ENCODE results near the gene MT1F. TPM values are rescaled to one million over a fixed set of nuclear protein-coding genes. Genes with fewer than 3 reads are reported as not detected.

The MT1F gene
- total RNA-seq, 2 donors from 2014 or later, result 3.1 to 3.9 TPM

- Histone ChIP-seq H3K36me3 (no peaks in the 10 kb centered on the region), H3K27me3 (replicated peaks; ENCODE audit: insufficient read depth) (no peaks in the 10 kb centered on the region), H3K4me3 (no peak overlapping the region), H3K9me3 (no peaks in the 10 kb centered on the region), H3K27ac (no peak overlapping the region), H3K4me1 (ENCODE audit: control insufficient read depth in 1 of 2, low read depth in 2 of 2) (no peaks in the 10 kb centered on the region)
- ATAC-seq (ENCODE audit: insufficient number of reproducible peaks, low FRiP score, low read depth) (no peak), DNase-seq (ENCODE audit: low spot score) (no peak)
- no peak for TF ChIP-seq CTCF (IDR thresholded peaks at IDR 0.05)
Observed at GRCh38 chr16:56649271-56649670, 8.5 kb upstream of the MT1F start.

- no peak for DNase-seq (ENCODE audit: low spot score)
- Histone ChIP-seq H3K9me3 (no peaks in the 10 kb centered on the region), H3K27ac (no peak overlapping the region), H3K4me3 (no peak overlapping the region), H3K27me3 (replicated peaks; ENCODE audit: insufficient read depth) (no peaks in the 10 kb centered on the region), H3K36me3 (no peaks in the 10 kb centered on the region), H3K4me1 (ENCODE audit: control insufficient read depth in 1 of 2, low read depth in 2 of 2) (no peaks in the 10 kb centered on the region)
- no peak for ATAC-seq (ENCODE audit: insufficient number of reproducible peaks, low FRiP score, low read depth)
- no peak for TF ChIP-seq CTCF (IDR thresholded peaks at IDR 0.05)
Observed at GRCh38 chr16:56649820-56650219, 7.9 kb upstream of the MT1F start.

- Histone ChIP-seq H3K9me3 (no peaks in the 10 kb centered on the region), H3K4me1 (ENCODE audit: control insufficient read depth in 1 of 2, low read depth in 2 of 2) (no peaks in the 10 kb centered on the region), H3K27ac (no peak within 1 kb of the TSS), H3K36me3 (no peaks in the 10 kb centered on the region), H3K27me3 (replicated peaks; ENCODE audit: insufficient read depth) (no peaks in the 10 kb centered on the region), H3K4me3 (no peak within 1 kb of the TSS)
- no peak for ATAC-seq (ENCODE audit: insufficient number of reproducible peaks, low FRiP score, low read depth)
- no peak for DNase-seq (ENCODE audit: low spot score)
- no peak for TF ChIP-seq CTCF (IDR thresholded peaks at IDR 0.05)
Observed at GRCh38 chr16:56651586-56651985, 6.2 kb upstream of the MT1F start, which contains the start of gene MT1B. Gene MT1B (plus strand): TSS chr16:56651886. CDS start chr16:56651954, 68 bp downstream.

GRCh38 chr16:56652600-56652999 is 5.2 kb upstream of the MT1F start:
- no peaks in the 10 kb centered on the region for H3K27me3 ChIP-seq (replicated peaks; ENCODE audit: insufficient read depth)
- H3K36me3 ChIP-seq, result no peaks in the 10 kb centered on the region
- ATAC-seq (ENCODE audit: insufficient number of reproducible peaks, low FRiP score, low read depth) (no peak), DNase-seq (ENCODE audit: low spot score) (no peak)
- H3K27ac ChIP-seq, result no peak overlapping the region
- no peak overlapping the region for H3K4me3 ChIP-seq
- TF ChIP-seq CTCF (IDR thresholded peaks at IDR 0.05), result no peak
- H3K9me3 ChIP-seq, result no peaks in the 10 kb centered on the region
- peaks cover 4 to 5% of the 10 kb centered on the region in 2 donors for H3K4me1 ChIP-seq (ENCODE audit: control insufficient read depth in 1 of 2, low read depth in 2 of 2)

- ATAC-seq (ENCODE audit: insufficient number of reproducible peaks, low FRiP score, low read depth) (no peak), DNase-seq (ENCODE audit: low spot score) (no peak)
- H3K4me3 ChIP-seq, result no peak overlapping the region
- H3K4me1 ChIP-seq (ENCODE audit: control insufficient read depth in 1 of 2, low read depth in 2 of 2), result peaks cover 10 to 11% of the 10 kb centered on the region in 2 donors
- no peaks in the 10 kb centered on the region for H3K36me3 ChIP-seq
- H3K27me3 ChIP-seq (replicated peaks; ENCODE audit: insufficient read depth), result no peaks in the 10 kb centered on the region
- TF ChIP-seq CTCF (IDR thresholded peaks at IDR 0.05), result no peak
- no peaks in the 10 kb centered on the region for H3K9me3 ChIP-seq
- H3K27ac ChIP-seq, result no peak overlapping the region
Observed at GRCh38 chr16:56653218-56653617, 4.5 kb upstream of the MT1F start.
